Skeletal muscle satellite cell (primary cell): ENCODE results near the gene KAT7.

ENCODE experiments used
- H3K27me3 ChIP-seq: 2 replicates; pipeline ENCODE4 v1.7.0; 2013; ENCODE audit warnings: low read length; ENCODE audit not compliant: control insufficient read depth, insufficient read depth
- H3K36me3 ChIP-seq: 2 replicates; pipeline ENCODE4 v1.7.0; 2013; ENCODE audit warnings: mild to moderate bottlenecking, control low read depth, low read length; ENCODE audit not compliant: insufficient read depth
- H3K4me1 ChIP-seq: 2 replicates; pipeline ENCODE4 v1.7.0; 2013; ENCODE audit warnings: low read length; ENCODE audit not compliant: control insufficient read depth, insufficient read depth
- H3K4me2 ChIP-seq: 2 replicates; pipeline ENCODE4 v1.7.0; 2013; ENCODE audit warnings: mild to moderate bottlenecking, low read length
- H3K4me3 ChIP-seq: 2 replicates; pipeline ENCODE4 v1.7.0; 2013; ENCODE audit warnings: low read length
- H3K9ac ChIP-seq: 2 replicates; pipeline ENCODE4 v1.7.0; 2013; ENCODE audit warnings: mild to moderate bottlenecking, low read depth, low read length, moderate library complexity
- H3K9me3 ChIP-seq: replicated peaks from 2 replicates; pipeline ENCODE4 v1.7.0; 2013; ENCODE audit warnings: mild to moderate bottlenecking, control low read depth, low read length

The KAT7 gene

DNA sequence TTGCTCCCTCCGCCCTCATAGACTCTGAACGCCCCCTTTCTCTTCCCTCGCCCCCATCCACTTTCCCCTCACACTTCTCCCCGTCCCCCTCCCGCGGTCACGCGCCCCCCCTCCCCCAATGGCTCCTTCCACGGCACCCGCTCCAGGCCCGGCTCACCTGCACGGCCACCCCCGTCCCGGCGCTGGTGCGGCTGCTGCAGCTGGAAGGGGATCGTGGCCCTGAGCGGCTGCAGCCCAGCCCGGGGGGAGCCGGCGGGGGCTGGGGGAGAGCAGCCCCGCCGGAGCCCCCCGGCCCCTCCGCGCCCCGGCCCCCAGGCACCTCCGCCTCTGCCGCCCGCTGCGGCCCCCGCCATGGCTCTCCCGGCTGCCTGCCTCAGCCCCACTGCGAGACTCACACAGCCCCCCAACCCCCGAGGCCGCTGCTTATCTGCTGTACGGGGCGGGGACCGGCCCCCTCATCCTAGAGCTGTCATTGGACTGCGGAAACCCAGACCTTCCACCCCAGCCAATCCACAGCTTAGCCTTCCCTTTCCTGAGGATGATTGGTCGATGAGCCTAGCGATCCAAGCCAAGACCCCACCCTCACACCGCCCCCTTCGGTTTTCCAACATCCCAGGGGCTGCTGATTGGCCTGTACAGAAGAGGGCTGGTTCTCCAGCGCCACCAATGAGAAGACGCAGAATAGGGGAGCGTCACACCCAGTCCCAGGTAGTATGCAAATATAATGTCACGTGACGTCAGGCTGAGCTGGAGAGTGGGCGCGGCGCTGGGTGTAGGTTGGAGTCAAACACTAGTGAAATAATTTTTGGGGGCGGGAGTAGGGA lies 24.5 kb upstream of the KAT7 start, which contains the start of gene FAM117A:
Gene FAM117A, minus strand, starts transcription at position 397 of the 824 bp plus-strand sequence. Its CDS starts 44 bp downstream, at position 353.
- H3K27me3 ChIP-seq, result peaks cover 85% of the 10 kb centered on the region
- peaks cover 14% of the 10 kb centered on the region for H3K4me1 ChIP-seq
- no peaks in the 10 kb centered on the region for H3K36me3 ChIP-seq
- no peaks in the 10 kb centered on the region for H3K9me3 ChIP-seq
- no peak within 1 kb of the TSS for H3K9ac ChIP-seq
- H3K4me3 ChIP-seq, result peak within 1 kb of the TSS; percentile 66
- peak within 1 kb of the TSS; percentile 76 for H3K4me2 ChIP-seq

DNA sequence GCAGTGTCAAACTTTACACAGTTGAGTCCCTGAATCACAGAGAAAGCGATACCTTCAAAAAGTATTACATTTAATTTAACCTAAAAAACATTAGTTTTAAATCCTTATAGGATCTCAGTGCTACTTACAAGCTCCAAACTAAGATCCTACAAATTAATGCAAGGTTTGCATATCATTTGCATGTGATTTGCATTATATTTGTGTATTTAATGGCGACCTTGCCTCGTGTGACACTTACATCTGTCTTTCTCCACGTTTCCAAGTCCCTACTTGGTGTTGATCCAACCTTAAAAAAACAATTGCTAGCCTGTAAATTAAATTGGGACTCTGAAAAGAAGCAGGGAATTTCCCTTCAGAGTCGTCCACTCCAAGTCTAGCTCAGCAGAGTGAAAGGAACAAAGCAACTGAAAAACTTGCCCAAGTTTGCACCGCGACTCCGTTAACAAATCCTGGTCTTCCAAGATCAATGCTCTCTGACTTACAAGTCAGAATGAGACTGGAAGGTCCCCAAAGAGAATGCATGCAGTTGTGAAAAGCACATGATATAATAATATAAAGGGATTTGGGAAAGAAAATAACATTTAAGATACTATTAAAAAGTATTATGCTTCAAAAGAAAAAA lies 23.8 kb upstream of the KAT7 start:
- no peaks in the 10 kb centered on the region for H3K9me3 ChIP-seq
- peaks cover 14% of the 10 kb centered on the region for H3K4me1 ChIP-seq
- H3K4me3 ChIP-seq, result peak overlapping the region; percentile 66
- peak overlapping the region; percentile 76 for H3K4me2 ChIP-seq
- no peaks in the 10 kb centered on the region for H3K36me3 ChIP-seq
- peaks cover 79% of the 10 kb centered on the region for H3K27me3 ChIP-seq
- no peak overlapping the region for H3K9ac ChIP-seq

- Histone ChIP-seq H3K4me1 (peaks cover 14% of the 10 kb centered on the region), H3K9me3 (no peaks in the 10 kb centered on the region), H3K9ac (no peak overlapping the region), H3K4me3 (no peak overlapping the region), H3K36me3 (no peaks in the 10 kb centered on the region), H3K4me2 (no peak overlapping the region), H3K27me3 (peaks cover 63% of the 10 kb centered on the region)
These were observed 21.5 kb upstream of the KAT7 start for GRCh38 chr17:49766918-49767530.

DNA sequence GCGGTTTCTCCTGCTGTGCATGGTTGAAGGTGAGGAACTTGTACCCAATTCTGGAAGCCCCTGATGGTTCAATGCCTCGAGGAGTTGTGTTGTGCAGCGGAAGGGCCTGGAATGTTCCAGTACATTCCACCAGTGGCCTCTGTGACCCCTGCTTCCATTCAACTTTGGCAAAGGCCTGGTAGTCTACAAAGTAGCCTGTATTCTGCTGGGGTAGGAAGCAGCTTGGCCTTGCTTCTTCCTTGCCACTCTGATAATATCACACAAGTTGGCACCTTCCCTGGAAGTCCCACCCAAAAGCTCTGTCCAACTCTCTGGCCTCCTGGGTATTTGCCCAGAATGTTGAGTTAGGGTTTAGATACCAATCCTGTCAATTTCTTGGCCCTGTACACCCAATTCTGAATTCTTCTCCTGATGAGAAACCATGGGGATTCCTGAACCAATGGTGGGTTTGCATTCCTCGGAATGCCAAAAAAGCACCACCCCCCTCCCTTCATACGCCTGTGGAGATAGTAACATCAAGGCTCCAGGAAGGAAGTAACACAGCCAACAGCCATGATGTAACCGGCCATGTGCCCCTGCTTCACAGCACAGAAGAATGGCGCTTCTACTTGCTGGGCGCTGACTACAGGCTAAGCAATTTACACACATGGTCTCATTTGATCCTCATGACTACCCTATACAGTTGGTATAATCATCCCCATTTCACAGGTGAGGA lies 12.8 kb upstream of the KAT7 start:
- no peaks in the 10 kb centered on the region for H3K9me3 ChIP-seq
- H3K4me2 ChIP-seq, result no peak overlapping the region
- H3K27me3 ChIP-seq, result no peaks in the 10 kb centered on the region
- no peak overlapping the region for H3K9ac ChIP-seq
- no peaks in the 10 kb centered on the region for H3K36me3 ChIP-seq
- H3K4me3 ChIP-seq, result no peak overlapping the region
- peaks cover 25% of the 10 kb centered on the region for H3K4me1 ChIP-seq

DNA sequence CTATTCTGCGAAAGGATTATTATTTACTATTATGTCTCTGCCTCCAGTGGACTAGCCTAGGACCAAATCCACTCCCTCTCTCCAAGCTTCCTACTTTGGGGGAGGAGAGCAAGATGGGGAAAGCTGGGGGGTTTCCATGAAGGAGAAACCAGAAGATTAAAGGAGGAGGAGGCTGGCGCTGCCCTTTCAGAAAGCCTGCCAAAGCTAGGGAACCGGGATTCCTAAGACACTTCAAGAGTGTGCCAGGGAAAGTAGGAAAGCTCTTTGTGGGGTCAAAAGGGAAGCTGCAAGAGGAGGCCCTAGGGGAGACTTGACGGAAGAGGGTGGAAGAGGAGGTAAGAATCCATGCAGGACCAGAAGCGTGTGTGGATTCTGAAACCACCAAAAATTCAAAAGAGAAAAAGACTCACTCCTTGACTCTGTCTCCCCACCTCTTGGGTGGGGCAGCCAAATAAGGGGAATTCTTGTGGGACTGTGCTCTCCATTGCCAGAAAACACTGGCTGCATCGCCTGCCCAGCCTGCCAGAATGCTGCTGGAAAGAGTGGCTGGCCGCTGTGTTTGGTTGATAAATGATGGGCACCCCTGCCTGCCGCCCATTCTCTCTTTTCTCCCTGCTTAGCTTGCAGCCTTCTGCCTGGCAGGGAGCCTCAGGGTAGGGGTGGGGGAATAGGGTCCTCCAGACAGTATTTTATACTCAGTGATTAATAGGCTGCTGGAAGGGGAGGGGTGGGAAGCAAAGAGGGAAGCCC lies 11.8 kb upstream of the KAT7 start:
- Histone ChIP-seq H3K4me1 (peaks cover 25% of the 10 kb centered on the region), H3K4me2 (no peak overlapping the region)

DNA sequence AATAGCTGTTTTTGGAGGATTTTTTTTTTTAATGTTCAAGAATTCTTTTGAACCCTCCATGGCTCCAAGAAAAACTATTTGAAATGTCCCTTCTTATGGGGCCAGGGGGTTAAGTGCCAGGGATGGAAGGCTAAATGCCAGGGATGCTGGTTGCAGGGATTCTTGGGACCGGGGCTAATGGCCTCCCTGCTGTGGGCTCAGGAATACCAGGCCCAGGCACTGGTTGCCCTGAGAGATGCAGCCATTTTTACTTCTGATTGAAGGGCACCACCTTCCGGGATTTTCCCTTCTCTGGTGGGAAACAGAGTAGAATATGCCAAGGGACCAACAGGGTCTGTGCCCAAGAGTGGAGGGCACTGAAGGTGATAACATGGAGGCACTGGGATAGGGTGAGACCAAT lies 10.9 kb upstream of the KAT7 start:
- Histone ChIP-seq H3K9me3 (no peaks in the 10 kb centered on the region), H3K4me2 (no peak overlapping the region), H3K4me3 (no peak overlapping the region), H3K9ac (no peak overlapping the region), H3K27me3 (no peaks in the 10 kb centered on the region), H3K4me1 (peaks cover 25% of the 10 kb centered on the region), H3K36me3 (no peaks in the 10 kb centered on the region)

More for the DNA sequence above, 11.8 kb upstream of the KAT7 start:
- Histone ChIP-seq H3K9me3 (no peaks in the 10 kb centered on the region), H3K4me3 (no peak overlapping the region), H3K27me3 (no peaks in the 10 kb centered on the region), H3K36me3 (no peaks in the 10 kb centered on the region), H3K9ac (no peak overlapping the region)

GRCh38 chr17:49779156-49779738 lies 9.2 kb upstream of the KAT7 start:
- H3K4me1 ChIP-seq, result peaks cover 25% of the 10 kb centered on the region
- no peaks in the 10 kb centered on the region for H3K27me3 ChIP-seq
- peak overlapping the region; percentile 48 for H3K9ac ChIP-seq
- H3K36me3 ChIP-seq, result no peaks in the 10 kb centered on the region
- no peaks in the 10 kb centered on the region for H3K9me3 ChIP-seq
- no peak overlapping the region for H3K4me3 ChIP-seq
- peak overlapping the region; percentile 65 for H3K4me2 ChIP-seq

GRCh38 chr17:49779739-49780231 lies 8.7 kb upstream of the KAT7 start:
- peaks cover 25% of the 10 kb centered on the region for H3K4me1 ChIP-seq
- no peaks in the 10 kb centered on the region for H3K27me3 ChIP-seq
- H3K9me3 ChIP-seq, result no peaks in the 10 kb centered on the region
- H3K36me3 ChIP-seq, result no peaks in the 10 kb centered on the region
- H3K4me2 ChIP-seq, result peak overlapping the region; percentile 65
- peak overlapping the region; percentile 48 for H3K9ac ChIP-seq
- no peak overlapping the region for H3K4me3 ChIP-seq

DNA sequence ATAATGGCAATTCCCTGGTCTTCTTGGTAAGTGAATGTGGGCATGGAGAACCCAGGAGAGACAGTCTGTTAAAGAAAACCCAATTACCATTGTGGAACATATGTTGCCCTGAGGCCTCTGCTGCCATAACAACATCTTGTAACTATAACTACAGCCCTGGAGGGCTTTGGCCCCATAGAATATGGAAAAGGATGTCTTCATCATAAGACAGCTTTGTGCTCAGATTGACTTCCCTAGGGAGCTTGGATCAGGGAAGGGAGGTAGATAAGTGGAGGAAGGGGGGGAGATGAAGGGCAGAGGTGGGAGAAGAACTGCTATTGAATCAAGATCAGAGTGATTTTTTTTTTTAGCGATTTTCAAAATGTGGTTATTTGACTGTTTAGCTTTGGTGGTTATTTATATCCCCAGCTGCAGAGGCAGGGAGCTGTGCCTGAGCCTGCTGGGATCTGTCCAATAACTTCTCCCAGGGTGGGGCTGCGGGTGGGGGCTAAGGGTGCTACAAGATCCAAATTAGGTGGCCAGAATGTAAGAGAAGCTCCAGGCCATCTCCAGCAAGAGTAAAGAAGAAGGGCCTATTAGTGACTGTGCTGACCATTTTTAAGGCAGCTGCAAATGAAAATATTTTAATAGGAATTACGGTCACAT lies 5.3 kb upstream of the KAT7 start:
- no peaks in the 10 kb centered on the region for H3K36me3 ChIP-seq
- H3K4me3 ChIP-seq, result no peak overlapping the region
- peaks cover 27% of the 10 kb centered on the region for H3K4me1 ChIP-seq
- H3K9ac ChIP-seq, result no peak overlapping the region
- no peaks in the 10 kb centered on the region for H3K9me3 ChIP-seq
- no peaks in the 10 kb centered on the region for H3K27me3 ChIP-seq
- no peak overlapping the region for H3K4me2 ChIP-seq

- Histone ChIP-seq H3K4me2 (no peak overlapping the region), H3K9ac (no peak overlapping the region), H3K4me3 (no peak overlapping the region), H3K4me1 (peaks cover 26% of the 10 kb centered on the region), H3K27me3 (no peaks in the 10 kb centered on the region), H3K9me3 (no peaks in the 10 kb centered on the region), H3K36me3 (no peaks in the 10 kb centered on the region)
These were observed 4.7 kb upstream of the KAT7 start for GRCh38 chr17:49783791-49784190.
